ENCODE results near the gene IFNW1.
A peak's percentile ranks its signal among the peaks of the same experiment; 100 is the strongest.
"Not testable (repeated sequence)": the region's sequence is repeated elsewhere in the genome, so short reads cannot be mapped to it uniquely, and the experiment has no call there.

IFNW1 gene

GRCh38 chr9:21141427-21141882, at the start of gene IFNW1:
TSS of gene IFNW1 (minus strand) at chr9:21141832. CDS start at chr9:21141570, 262 bp downstream.
- no peak for DNase-seq (ENCODE audit: low read depth in 2 of 2)

- not testable (repeated sequence) for DNase-seq (ENCODE audit: low read depth in 2 of 2)
Measured at GRCh38 chr9:21187487-21187886, 45.9 kb upstream of the IFNW1 start, which contains the start of gene IFNA4. TSS of gene IFNA4 (minus strand) at chr9:21187587. CDS start at chr9:21187531, 56 bp downstream.

DNA sequence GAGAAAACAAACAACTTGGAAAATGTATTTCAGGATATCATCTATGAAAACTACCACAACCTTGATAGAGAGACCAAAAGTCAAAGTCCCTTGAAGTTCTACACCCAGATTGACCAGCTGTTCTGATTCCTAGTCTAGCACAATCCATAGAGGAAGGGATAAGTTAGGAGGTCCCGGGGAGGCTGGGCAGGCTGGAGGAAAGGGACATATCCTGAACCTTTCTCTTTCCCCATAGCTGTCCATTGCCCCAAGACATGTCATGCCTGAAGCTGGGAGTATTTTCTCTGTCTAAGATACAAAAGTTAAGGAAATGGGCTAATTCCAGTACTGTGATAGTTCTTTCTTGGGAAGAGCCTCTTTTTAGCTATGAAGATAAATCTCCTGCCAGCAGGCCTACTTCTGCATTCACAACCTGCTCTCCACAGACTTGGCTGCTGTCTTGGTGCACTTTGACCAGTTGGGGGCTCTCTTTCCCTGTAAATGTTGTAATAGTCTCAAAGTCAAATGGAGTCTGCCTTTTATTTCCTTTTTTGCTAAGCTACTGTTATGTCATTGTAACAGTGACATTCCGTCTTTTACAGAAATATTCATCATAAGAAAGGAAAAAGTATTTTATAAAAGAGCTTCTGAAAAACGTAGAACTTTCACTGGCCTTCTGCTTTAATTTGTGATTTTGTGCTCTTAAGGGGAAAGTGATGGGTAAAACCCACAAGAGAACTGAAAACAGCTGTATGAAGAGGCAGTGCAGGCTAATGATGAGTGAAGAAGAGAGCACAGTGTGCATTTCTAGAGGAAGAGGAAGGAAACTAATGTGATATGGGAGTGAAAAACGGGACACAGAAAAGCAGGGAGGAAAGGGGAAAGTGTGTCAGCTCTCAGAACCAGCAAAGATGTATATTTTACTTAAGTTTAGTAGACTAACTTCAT, 41.4 kb upstream of the IFNW1 start:
- not testable (repeated sequence) for DNase-seq (ENCODE audit: low read depth in 2 of 2)

DNA sequence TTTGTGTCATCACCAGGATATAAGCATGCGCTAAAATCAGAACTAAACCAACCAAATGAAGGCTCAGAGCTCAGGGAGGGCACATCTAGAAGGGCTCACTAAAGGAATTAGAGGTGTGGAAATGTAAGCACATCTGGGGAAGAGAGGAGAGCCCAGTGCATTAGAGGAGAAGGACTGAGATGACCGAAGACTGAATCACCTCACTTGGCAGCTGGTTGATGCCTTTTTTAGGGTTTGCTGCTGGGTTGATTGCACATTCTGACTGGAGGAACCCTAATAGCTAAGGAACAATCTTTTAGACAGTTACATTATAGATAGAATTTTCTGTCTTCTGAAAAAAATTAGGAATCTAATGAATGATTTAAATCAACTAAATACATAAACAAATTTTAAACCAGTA, 33.0 kb upstream of the IFNW1 start:
- no peak for DNase-seq (ENCODE audit: low read depth in 2 of 2)

DNA sequence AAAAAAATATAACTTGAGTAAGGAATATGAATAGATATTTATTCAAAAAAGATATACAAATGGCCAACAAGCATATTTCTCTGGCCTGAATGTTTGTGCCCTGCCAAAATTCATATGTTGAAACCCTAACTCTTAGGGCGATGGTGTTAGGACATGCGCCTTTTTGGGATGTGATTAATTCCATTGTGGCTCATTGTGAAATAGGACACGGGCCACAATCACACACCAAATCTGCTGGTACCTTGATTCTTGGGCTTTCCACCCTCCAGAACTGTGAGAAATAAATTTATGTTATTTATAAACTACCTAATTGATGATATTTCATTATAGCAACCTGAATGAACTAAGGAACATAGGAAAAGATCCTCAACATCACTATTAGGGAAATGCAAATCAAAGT, 30.5 kb upstream of the IFNW1 start:
- no peak for DNase-seq (ENCODE audit: low read depth in 2 of 2)

GRCh38 chr9:21171351-21171750, 29.7 kb upstream of the IFNW1 start:
- no peak for DNase-seq (ENCODE audit: low read depth in 2 of 2)

DNA sequence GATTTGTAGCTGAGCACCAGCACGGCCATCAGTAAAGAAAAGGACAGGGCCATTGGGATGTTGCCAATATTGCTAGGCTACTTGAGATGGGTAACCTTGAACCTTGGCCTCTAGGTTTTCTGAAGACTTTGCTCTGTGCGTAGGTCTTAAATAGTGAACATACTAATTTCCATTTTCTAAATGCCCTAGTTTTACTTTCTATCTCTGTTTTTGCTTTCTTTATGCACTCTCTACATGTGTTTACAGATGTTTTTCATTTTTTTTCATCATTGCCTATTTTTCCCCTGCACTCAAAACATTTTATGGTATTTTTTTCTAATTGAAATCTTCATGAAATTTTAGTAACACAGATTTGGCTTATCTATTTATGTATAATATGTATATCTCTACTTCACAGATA, 24.9 kb upstream of the IFNW1 start, which contains the start of gene IFNA21:
Gene IFNA21 (minus strand): TSS at position 101 of the 400 bp plus-strand sequence. CDS start 48 bp downstream, at position 53.
- DNase-seq (ENCODE audit: low read depth in 2 of 2) = not testable (repeated sequence)

- no peak for DNase-seq (ENCODE audit: low read depth in 2 of 2)
Measured at GRCh38 chr9:21165516-21165915, 23.9 kb upstream of the IFNW1 start.

- DNase-seq (ENCODE audit: low read depth in 2 of 2) = peak; percentile 7 to 24
Measured at GRCh38 chr9:21160178-21160577, 18.5 kb upstream of the IFNW1 start.

DNA sequence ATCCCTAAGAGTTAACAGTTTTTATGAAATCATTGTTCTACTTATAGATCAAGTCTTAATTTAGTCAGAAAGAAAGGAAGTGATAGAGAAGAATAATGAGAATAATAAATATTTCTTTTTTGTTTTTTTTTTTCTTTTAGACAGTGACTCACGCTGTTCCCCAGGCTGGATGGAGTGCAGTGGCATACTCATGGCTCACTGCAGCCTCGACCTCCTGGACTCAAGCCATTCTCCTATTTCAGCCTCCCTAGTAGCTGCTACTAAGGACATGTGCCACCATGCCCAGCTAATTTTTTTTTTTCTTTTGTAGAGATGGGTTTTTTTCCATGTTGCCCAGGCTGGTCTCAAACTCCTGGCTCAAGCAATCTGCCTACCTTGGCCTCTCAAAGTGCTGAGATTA, 13.9 kb upstream of the IFNW1 start:
- no peak for DNase-seq (ENCODE audit: low read depth in 2 of 2)

DNA sequence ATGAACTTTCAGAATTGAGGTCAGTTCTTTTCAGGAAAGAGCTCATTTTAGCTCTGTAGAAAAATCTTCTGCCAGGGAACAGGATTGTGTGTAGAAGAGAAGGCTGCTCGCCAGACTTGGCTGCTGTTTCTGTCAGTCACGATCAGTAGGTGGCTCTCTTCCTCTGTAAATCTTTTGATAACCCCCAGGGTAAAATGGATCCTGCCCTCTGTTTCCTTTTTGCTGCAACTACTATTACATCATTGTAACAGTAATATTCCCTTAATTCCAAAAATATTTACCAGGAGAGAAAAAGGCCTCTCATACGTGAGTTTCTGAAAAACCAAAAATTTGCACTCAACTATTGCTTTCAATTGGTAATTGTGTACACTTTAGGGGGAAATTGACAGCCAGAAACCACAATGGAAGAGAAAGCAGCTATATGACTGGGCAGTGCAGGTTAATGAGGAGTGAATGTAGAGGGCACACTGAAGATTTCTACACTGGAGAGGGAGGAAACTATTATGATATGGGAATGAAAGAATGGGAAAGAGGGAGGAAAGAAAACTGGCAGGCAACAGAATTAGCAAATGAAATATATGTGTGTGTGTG, 12.5 kb upstream of the IFNW1 start:
- no peak for DNase-seq (ENCODE audit: low read depth in 2 of 2)

DNA sequence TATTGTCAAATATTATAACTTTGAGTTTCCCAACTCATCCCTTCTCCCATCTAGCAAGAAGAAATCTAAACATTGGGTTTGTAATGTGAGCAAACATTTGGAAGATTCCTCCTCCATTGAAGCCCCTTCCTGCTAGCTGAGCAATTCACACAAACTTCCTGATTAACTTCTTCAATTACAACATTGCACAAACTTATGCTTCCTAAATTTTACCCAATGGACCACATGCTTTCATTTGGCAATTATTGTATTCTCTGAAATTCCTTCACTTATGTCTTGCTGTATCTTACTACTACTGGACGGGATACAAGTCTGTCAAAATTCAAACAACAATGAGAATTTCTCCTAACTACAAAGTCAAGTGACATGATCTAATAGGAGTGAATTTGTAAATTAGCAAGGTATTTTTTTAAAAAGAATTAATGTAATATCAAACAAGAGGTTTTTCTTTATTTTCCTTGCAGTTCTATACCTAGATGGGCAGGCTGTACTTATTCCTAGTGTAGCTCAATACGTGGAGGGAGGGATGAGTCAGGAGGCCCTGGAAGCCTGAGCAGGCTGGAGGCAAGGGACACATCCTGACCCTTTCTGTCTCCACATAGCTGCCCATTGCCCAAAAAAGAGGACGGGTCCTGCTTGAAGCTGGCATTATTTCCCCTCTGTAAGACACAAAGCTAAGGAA, 11.8 kb upstream of the IFNW1 start:
- no peak for DNase-seq (ENCODE audit: low read depth in 2 of 2)

DNA sequence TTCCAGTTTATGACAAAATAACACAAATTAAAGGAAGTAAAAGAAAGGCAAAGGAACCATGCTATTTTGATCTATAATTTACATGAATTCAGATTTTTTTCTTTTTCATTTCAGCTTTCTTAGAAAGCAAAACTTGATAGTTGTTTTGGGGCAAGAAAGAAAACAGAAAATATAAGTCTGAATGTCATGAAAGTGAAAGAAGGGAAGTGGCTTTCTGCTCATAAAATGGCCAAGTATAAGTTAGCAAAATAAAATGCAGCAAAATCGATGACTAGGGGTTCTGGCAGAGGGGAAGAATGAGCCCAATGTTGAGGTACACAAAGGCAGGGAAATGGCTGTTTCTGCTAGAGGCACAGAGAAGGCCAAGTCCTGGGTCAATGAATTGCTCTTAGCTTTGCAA, 3.0 kb upstream of the IFNW1 start:
- DNase-seq (ENCODE audit: low read depth in 2 of 2) = no peak

DNA sequence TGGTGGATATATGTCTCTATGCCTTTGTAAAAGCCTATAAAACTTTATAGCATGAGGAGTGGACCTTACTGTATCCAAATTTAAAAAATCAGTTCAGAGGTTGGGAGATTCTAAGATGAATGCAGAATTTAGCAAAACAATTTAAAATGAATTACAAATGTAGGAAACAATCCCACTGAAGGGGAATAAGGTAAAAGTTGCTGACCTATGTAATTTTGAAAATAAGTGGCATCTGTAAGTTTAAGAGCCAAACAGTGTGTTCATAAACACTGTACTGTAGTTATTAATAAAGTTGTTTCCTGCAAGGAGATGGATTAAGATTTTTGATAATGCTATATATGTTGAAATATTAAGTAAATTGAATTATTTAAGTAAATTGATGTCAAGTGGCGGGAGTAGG, 4.6 kb downstream of the IFNW1 start:
- no peak for DNase-seq (ENCODE audit: low read depth in 2 of 2)

GRCh38 chr9:21135736-21136135, 5.9 kb downstream of the IFNW1 start:
- DNase-seq (ENCODE audit: low read depth in 2 of 2) = no peak

DNA sequence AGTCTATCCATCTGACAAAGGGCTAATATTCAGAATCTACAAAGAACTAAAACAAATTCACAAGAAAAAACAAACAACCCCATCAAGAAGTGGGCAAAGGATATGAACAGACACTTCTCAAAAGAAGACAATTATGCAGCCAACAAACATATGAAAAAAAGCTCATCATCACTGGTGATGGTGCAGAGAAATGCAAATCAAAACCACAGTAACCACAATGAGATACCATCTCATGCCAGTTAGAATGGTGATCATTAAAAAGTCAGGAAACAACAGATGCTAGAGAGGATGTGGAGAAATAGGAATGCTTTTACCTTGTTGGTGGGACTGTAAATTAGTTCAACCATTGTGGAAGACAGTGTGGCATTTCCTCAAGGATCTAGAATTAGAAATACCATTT, 13.4 kb downstream of the IFNW1 start:
- not testable (repeated sequence) for DNase-seq (ENCODE audit: low read depth in 2 of 2)

DNA sequence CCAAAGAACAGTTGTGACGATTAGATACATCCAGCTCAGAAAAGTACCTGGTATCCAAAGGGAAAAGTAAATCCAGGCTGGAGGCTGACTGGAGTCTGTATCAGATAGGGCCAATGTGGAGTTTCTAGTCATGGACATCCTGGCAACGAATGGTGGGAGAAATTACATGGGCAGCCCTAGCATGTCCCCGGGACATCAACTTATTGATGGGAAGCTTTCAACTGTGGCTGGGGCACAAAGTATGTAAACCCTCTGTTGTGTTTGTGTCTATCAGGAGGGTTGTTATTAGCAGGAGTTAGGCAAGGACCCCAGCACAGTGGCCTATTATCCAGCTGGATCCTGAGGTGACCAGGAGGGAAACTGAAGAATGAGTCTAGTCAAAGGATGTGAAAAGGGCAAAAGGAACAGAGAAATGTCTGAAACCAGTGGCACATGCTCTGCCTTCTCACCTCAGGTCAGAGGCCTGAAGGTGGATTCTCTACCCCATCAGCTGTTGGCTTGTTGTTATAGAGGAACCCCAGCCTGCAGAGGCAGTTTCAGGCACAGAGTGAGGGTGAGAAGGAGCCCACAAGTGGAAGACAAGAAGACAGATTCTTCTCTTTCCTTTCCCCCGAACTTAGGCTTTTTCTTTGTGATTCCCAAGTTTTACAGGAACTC, 19.9 kb downstream of the IFNW1 start:
- DNase-seq (ENCODE audit: low read depth in 2 of 2) = no peak

DNA sequence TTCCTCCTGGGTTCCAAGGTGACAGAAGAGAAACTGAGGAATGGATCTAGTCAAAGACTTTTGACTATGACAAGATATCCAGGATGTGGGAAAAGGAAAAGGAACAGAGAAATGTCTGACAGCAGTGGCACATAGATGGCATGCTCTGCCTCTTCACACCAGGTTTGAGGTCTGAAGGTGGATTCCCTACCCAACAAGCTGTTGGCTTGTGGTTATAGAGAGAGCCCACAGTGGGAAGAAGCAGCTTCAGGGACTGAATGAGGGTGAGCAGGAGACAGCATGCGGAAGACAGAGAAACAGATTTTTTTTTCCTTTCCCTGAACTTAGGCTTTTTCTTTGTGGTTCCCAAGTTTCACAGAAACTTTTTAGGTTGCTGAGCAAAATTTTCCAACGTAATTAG, 20.6 kb downstream of the IFNW1 start:
- no peak for DNase-seq (ENCODE audit: low read depth in 2 of 2)

- DNase-seq (ENCODE audit: low read depth in 2 of 2) = no peak
Measured at GRCh38 chr9:21119093-21119770, 22.4 kb downstream of the IFNW1 start.

GRCh38 chr9:21114311-21114710, 27.3 kb downstream of the IFNW1 start:
- DNase-seq (ENCODE audit: low read depth in 2 of 2) = no peak
